ENCODE results near the gene ZNF429.

DNA sequence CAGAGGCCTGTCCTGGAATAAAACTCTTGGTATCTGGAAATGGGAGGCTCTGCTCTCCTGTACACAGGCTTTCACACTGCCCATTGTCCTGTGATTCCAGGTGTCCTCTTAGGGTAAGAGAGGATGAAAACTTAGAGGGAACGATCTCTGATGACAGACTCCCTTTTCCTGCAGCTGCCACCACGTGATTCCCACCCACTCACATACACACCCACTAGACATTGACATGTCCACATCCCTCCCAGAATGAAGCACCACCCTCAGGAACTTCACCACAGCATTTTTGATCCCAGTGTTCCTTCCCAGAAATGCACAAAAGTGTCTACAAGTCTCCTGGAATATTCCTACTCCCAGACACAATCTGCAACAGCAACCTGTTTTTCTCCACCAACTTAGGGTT is 8.2 kb downstream of the ZNF429 start:
- TF ChIP-seq EZH2phosphoT487 (IDR thresholded peaks at IDR 0.05; ENCODE audit: borderline replicate concordance, low read length) = no peak
- TF ChIP-seq, protein P1, sequence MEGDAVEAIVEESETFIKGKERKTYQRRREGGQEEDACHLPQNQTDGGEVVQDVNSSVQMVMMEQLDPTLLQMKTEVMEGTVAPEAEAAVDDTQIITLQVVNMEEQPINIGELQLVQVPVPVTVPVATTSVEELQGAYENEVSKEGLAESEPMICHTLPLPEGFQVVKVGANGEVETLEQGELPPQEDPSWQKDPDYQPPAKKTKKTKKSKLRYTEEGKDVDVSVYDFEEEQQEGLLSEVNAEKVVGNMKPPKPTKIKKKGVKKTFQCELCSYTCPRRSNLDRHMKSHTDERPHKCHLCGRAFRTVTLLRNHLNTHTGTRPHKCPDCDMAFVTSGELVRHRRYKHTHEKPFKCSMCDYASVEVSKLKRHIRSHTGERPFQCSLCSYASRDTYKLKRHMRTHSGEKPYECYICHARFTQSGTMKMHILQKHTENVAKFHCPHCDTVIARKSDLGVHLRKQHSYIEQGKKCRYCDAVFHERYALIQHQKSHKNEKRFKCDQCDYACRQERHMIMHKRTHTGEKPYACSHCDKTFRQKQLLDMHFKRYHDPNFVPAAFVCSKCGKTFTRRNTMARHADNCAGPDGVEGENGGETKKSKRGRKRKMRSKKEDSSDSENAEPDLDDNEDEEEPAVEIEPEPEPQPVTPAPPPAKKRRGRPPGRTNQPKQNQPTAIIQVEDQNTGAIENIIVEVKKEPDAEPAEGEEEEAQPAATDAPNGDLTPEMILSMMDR (conservative IDR thresholded peaks at IDR 0.05; ENCODE audit: low read depth, low read length) = no peak
